ENCODE results near the gene RTN4.
"Not testable (repeated sequence)": the region's sequence is repeated elsewhere in the genome, so short reads cannot be mapped to it uniquely, and the experiment has no call there.

RTN4 gene

DNA sequence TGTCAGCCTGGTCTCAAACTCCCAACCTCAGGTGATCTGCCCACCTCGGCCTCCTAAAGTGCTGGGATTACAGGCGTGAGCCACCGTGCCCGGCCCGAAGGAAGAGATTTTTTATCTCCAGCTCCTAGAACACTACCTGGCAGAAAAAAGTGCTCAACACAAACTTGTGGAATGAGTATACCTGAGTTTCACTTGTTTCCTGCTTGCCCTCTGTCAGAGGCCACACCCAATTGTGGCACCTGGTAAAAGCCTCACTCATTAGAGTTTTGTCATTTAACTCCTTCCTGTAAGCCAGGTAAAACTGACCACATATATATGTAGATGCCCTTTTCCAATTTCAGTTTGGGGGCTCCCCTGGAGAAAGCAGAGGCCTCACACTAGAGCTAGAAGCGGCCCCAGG lies 42.2 kb upstream of the RTN4 start:
- TF ChIP-seq, protein P1, sequence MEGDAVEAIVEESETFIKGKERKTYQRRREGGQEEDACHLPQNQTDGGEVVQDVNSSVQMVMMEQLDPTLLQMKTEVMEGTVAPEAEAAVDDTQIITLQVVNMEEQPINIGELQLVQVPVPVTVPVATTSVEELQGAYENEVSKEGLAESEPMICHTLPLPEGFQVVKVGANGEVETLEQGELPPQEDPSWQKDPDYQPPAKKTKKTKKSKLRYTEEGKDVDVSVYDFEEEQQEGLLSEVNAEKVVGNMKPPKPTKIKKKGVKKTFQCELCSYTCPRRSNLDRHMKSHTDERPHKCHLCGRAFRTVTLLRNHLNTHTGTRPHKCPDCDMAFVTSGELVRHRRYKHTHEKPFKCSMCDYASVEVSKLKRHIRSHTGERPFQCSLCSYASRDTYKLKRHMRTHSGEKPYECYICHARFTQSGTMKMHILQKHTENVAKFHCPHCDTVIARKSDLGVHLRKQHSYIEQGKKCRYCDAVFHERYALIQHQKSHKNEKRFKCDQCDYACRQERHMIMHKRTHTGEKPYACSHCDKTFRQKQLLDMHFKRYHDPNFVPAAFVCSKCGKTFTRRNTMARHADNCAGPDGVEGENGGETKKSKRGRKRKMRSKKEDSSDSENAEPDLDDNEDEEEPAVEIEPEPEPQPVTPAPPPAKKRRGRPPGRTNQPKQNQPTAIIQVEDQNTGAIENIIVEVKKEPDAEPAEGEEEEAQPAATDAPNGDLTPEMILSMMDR (IDR thresholded peaks at IDR 0.05; ENCODE audit: borderline replicate concordance, insufficient read depth, low read depth, low read length), result no peak
- no peak overlapping the region for H3K4me3 ChIP-seq (ENCODE audit: low read depth, low read length)

DNA sequence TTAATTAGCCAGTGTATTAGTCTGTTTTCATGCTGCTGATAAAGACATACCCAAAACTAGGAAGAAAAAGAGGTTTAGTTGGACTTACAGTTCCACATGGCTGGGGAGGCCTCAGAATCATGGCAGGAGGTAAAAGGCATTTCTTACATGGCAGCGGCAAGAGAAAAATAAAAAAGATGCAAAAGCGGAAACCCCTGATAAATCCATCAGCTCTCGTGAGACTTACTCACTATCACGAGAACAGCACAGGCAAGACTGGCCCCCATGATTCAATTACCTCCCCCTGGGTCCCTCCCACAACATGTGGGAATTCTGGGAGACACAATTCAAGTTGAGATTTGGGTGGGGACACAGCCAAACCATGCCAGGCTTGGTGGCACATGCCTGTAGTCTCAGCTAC lies 41.4 kb upstream of the RTN4 start:
- H3K4me3 ChIP-seq (ENCODE audit: low read depth, low read length), result not testable (repeated sequence)

DNA sequence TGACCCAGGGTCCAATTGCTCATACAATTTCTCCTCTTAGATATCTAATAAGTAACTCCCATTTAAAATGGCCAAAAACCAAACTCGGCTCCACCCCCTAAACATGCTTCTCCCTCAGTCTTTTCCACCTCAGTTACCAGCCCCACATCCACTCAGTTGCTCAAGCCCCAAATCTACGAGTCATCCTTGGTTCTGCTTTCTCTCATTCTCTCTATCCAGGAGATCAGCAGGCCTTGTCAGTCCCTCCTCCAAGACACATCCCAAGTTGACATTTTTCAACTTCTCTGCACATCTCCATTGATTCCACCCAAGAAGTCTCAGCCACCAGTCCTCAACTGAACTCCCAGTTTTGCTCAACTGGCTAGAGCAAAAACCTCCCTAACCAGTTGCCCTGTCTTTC lies 40.5 kb upstream of the RTN4 start:
- no peak overlapping the region for H3K4me3 ChIP-seq (ENCODE audit: low read depth, low read length)
- TF ChIP-seq, protein P1 (IDR thresholded peaks at IDR 0.05; ENCODE audit: borderline replicate concordance, insufficient read depth, low read depth, low read length), result no peak

DNA sequence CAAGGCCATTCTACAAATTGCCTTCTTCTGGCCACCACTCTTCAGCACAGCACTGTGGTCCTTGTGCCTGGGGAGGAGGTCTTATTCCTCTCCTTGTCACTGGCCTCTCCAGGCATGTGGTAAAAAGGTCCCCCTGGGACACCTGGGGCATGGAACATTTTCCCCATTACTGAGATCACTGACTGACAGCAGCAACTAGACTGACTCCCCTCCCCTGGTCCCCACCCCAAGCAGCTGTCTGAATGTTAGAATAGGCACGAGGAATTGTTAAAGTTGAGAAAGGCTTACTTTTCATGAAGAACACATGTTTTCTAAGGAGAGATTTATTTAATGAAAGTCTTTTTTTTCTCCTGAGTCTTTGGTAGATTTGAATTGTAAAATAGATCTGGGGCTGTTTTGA lies 39.5 kb upstream of the RTN4 start:
- no peak overlapping the region for H3K4me3 ChIP-seq (ENCODE audit: low read depth, low read length)
- TF ChIP-seq, protein P1 (IDR thresholded peaks at IDR 0.05; ENCODE audit: borderline replicate concordance, insufficient read depth, low read depth, low read length), result no peak

DNA sequence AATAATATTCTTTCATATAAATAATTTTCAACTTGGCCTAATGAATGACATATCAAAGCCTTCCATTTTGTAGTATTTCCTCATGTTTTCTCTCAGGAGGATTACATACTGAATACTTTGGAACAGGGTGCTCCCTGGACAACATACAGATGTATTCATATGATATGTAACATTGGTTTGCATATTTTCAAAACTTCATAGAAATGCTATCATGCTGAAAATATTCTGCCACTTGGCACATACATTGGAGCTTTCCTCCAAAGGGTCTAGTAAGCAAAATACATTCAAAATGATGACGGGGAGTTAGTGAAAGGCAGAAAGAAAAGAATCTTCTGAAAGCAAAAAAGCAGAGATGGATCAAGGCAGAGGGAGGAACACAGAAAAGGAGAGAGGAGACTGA lies 38.1 kb upstream of the RTN4 start:
- no peak overlapping the region for H3K4me3 ChIP-seq (ENCODE audit: low read depth, low read length)
- TF ChIP-seq, protein P1 (IDR thresholded peaks at IDR 0.05; ENCODE audit: borderline replicate concordance, insufficient read depth, low read depth, low read length), result no peak

DNA sequence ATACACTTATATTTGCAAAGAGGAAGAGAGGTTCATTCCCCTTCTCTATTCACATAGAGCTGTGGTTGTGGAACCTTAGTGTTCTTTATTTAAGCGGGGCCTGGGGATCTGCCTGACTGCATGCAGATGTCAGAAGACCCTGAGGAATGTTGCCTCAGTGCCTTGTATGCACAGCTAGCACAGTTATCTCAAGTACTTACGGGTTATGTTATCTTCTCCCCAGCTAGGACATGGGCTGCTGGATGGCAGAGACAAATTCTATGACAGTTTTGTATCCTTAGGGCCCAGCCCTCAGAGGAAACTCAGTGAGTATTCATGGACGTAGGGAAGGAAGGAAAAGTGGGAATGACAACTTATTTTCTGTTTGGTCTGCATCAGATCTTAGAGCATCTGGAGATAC lies 37.7 kb upstream of the RTN4 start:
- TF ChIP-seq, protein P1 (IDR thresholded peaks at IDR 0.05; ENCODE audit: borderline replicate concordance, insufficient read depth, low read depth, low read length), result no peak

DNA sequence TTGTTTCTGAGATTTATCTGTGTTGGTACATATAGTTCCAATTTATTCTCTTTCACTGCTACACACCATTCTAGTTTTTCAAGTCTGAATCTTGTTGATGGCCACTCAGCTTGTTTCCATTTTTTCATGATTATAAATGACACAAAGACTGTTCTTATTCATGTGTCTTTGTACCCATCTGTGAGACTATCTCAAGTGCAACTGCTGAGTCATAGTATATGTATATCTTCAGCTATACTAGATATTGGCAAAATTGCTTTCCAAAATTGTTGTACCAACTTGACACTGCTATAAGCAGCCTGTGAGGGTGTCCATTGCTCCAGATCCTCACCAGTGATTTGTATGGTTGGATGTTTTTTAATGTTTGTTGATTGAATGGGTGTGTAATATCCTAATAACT lies 37.2 kb upstream of the RTN4 start:
- no peak overlapping the region for H3K4me3 ChIP-seq (ENCODE audit: low read depth, low read length)
- TF ChIP-seq, protein P1 (IDR thresholded peaks at IDR 0.05; ENCODE audit: borderline replicate concordance, insufficient read depth, low read depth, low read length), result no peak

More for the DNA sequence above, 37.7 kb upstream of the RTN4 start:
- no peak overlapping the region for H3K4me3 ChIP-seq (ENCODE audit: low read depth, low read length)

Data from GM12875 (cell line).